ENCODE results near the gene TMEM178A.

- TF ChIP-seq, protein P1, sequence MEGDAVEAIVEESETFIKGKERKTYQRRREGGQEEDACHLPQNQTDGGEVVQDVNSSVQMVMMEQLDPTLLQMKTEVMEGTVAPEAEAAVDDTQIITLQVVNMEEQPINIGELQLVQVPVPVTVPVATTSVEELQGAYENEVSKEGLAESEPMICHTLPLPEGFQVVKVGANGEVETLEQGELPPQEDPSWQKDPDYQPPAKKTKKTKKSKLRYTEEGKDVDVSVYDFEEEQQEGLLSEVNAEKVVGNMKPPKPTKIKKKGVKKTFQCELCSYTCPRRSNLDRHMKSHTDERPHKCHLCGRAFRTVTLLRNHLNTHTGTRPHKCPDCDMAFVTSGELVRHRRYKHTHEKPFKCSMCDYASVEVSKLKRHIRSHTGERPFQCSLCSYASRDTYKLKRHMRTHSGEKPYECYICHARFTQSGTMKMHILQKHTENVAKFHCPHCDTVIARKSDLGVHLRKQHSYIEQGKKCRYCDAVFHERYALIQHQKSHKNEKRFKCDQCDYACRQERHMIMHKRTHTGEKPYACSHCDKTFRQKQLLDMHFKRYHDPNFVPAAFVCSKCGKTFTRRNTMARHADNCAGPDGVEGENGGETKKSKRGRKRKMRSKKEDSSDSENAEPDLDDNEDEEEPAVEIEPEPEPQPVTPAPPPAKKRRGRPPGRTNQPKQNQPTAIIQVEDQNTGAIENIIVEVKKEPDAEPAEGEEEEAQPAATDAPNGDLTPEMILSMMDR (conservative IDR thresholded peaks at IDR 0.05; ENCODE audit: low read depth, low read length), result no peak
- TF ChIP-seq RFX5 (IDR thresholded peaks at IDR 0.05; ENCODE audit: low read depth, low read length) (no peak), CEBPB (IDR thresholded peaks at IDR 0.05; ENCODE audit: low read depth, low read length) (peak; percentile 9; the same call in 1 of the 2 replicates), RCOR1 (IDR thresholded peaks at IDR 0.05; ENCODE audit: insufficient replicate concordance, low read length) (no peak), POLR2A (IDR thresholded peaks at IDR 0.05; ENCODE audit: low read depth, low read length) (no peak), SMC3 (IDR thresholded peaks at IDR 0.05; ENCODE audit: low read depth, low read length) (no peak)
Measured at GRCh38 chr2:39642051-39642718, 23.5 kb upstream of the TMEM178A start.

All from IMR-90 (cell line).